Trophoblast cell (in vitro differentiated cells and primary cell): Measurements from ENCODE around the gene MRPS7.

Source experiments
- DNase-seq, 2 donors: peaks; one replicate each; pipeline ENCODE4 v3.0.0-alpha.2; 2016
- H2AFZ ChIP-seq: 2 replicates; pipeline ENCODE4 v1.6.1; 2013; ENCODE audit warnings: low read length, moderate library complexity, mild to moderate bottlenecking; ENCODE audit not compliant: insufficient read depth, poor library complexity
- H2AK5ac ChIP-seq: 2 replicates; pipeline ENCODE4 v1.6.1; 2013; ENCODE audit warnings: mild to moderate bottlenecking, low read length
- H2BK120ac ChIP-seq: 2 replicates; pipeline ENCODE4 v1.6.1; 2013; ENCODE audit warnings: low read length, mild to moderate bottlenecking, moderate library complexity; ENCODE audit not compliant: insufficient read depth, poor library complexity
- H2BK12ac ChIP-seq: 2 replicates; pipeline ENCODE4 v1.6.1; 2013; ENCODE audit warnings: mild to moderate bottlenecking, low read length, moderate library complexity
- H2BK5ac ChIP-seq: 2 replicates; pipeline ENCODE4 v1.6.1; 2013; ENCODE audit warnings: low read length, low read depth, moderate library complexity, mild to moderate bottlenecking; ENCODE audit not compliant: poor library complexity
- H3K14ac ChIP-seq: 2 replicates; pipeline ENCODE4 v1.6.1; 2013; ENCODE audit warnings: mild to moderate bottlenecking, low read length
- H3K18ac ChIP-seq: 2 replicates; pipeline ENCODE4 v1.6.1; 2013; ENCODE audit warnings: mild to moderate bottlenecking, low read length
- H3K23ac ChIP-seq: 2 replicates; pipeline ENCODE4 v1.6.1; 2013; ENCODE audit warnings: low read length
- H3K27ac ChIP-seq: 2 replicates; pipeline ENCODE4 v1.5.1; 2013; ENCODE audit warnings: low read depth, mild to moderate bottlenecking, inconsistent platforms, low read length, moderate library complexity
- H3K27me3 ChIP-seq: 2 replicates; pipeline ENCODE4 v1.6.1; 2013; ENCODE audit warnings: inconsistent platforms, mild to moderate bottlenecking, low read length, moderate library complexity; ENCODE audit not compliant: insufficient read depth
- H3K36me3 ChIP-seq, 2 experiments: 1 replicate in 1 of 2; 2 replicates in 1 of 2; pipeline ENCODE4 v1.6.1; 2013; ENCODE audit warnings: low read length in 2 of 2, mild to moderate bottlenecking in 2 of 2, moderate library complexity in 1 of 2; ENCODE audit not compliant: insufficient read depth in 2 of 2, control insufficient read depth in 1 of 2
- H3K4ac ChIP-seq: 2 replicates; pipeline ENCODE4 v1.6.1; 2013; ENCODE audit warnings: low read depth, mild to moderate bottlenecking, low read length, moderate library complexity
- H3K4me1 ChIP-seq, 2 experiments: 1 replicate in 1 of 2; 2 replicates in 1 of 2; pipeline ENCODE4 v1.6.1; 2013; ENCODE audit warnings: low read length in 2 of 2, mild to moderate bottlenecking in 2 of 2, moderate library complexity in 1 of 2; ENCODE audit not compliant: insufficient read depth in 2 of 2, control insufficient read depth in 1 of 2
- H3K4me2 ChIP-seq: 2 replicates; pipeline ENCODE4 v1.6.1; 2013; ENCODE audit warnings: inconsistent platforms, mild to moderate bottlenecking, low read length, moderate library complexity
- H3K4me3 ChIP-seq: 2 replicates; pipeline ENCODE4 v1.5.1; 2013; ENCODE audit warnings: mild to moderate bottlenecking, low read depth, low read length, inconsistent platforms
- H3K79me1 ChIP-seq: one replicate; pipeline ENCODE4 v1.6.1; 2013; ENCODE audit warnings: low read length
- H3K79me2 ChIP-seq: 2 replicates; pipeline ENCODE4 v1.6.1; 2013; ENCODE audit warnings: low read length, mild to moderate bottlenecking; ENCODE audit not compliant: control insufficient read depth, insufficient read depth, poor library complexity
- H3K9ac ChIP-seq: 2 replicates; pipeline ENCODE4 v1.6.1; 2013; ENCODE audit warnings: mild to moderate bottlenecking, low read length
- H3K9me3 ChIP-seq: 2 replicates; pipeline ENCODE4 v1.6.1; 2013; ENCODE audit warnings: low read depth, mild to moderate bottlenecking, control low read depth, inconsistent platforms, low read length; ENCODE audit not compliant: insufficient read depth
- H4K12ac ChIP-seq: 2 replicates; pipeline ENCODE4 v1.6.1; 2013; ENCODE audit warnings: low read depth, mild to moderate bottlenecking, low read length, moderate library complexity
- H4K8ac ChIP-seq: 2 replicates; pipeline ENCODE4 v1.6.1; 2013; ENCODE audit warnings: low read depth, mild to moderate bottlenecking, low read length, moderate library complexity
- H4K91ac ChIP-seq: one replicate; pipeline ENCODE4 v1.6.1; 2013; ENCODE audit warnings: low read depth, mild to moderate bottlenecking, low read length, moderate library complexity
- WGBS: extraction: QIAGEN DNeasy Blood & Tissue Kit; methylation state at CpG from one replicate; pipeline ENCODE4 v1.1.7; 2013; ENCODE audit warnings: missing lambda C conversion rate; ENCODE audit not compliant: insufficient read length, insufficient coverage; ENCODE audit errors: extremely low coverage; 5-methylcytosine and 5-hydroxymethylcytosine counted together

The MRPS7 gene

DNA sequence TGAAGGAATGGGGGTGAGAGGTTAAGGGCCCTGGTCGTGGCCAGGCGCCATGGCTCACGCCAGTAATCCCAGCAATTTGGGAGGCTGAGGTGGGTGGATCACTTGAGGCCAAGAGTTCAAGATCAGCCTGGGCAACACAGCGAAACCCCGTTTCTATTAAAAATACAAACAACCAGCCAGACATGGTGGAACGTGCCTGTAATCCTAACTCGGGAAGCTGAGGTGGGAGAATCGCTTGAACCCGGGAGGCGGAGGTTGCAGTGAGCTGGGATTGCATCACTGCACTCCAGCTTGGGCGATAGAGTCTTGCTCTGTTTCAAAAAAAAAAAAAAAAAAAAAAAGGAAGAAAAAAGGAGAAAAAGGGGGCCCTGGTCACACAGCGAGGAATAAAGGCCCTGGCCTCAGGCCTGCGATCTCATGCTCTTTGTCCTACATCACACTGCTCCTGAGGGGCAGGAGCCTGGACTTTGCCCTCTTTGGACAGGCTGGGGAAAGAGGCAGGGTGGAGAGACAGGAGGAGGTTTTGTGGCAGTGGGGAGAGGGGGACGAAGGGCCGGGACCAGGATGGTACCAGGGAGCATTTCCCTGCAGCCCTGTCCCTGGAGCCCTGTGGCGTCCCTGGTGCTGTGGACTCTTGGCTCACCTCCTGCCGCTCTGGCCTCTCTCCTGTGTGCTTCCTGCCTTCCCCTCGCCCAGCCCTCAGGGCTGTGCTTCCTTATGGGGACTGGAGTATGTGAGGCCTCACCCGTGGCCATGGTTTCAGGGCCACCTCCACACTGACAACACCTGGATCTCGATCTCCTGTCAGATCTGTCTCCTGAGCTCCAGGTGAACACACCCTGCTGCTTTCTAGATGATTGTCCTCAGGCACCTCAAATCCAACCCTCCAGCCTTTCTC is 47.3 kb downstream of the MRPS7 start:
- Histone ChIP-seq H3K79me1 (no peaks in the 10 kb centered on the region), H3K4me3 (no peak overlapping the region), H3K79me2 (no peaks in the 10 kb centered on the region), H3K27ac (no peak overlapping the region), H3K4me1 (peaks cover 6 to 10% of the 10 kb centered on the region in 2 experiments), H3K27me3 (no peaks in the 10 kb centered on the region), H2BK120ac (no peak overlapping the region), H3K18ac (no peak overlapping the region), H4K12ac (no peak overlapping the region), H4K91ac (no peak overlapping the region), H3K9me3 (no peaks in the 10 kb centered on the region), H3K36me3 (peaks cover 0 to 2% of the 10 kb centered on the region in 2 experiments), H2AK5ac (no peak overlapping the region), H3K9ac (no peak overlapping the region), H3K4me2 (no peak overlapping the region), H4K8ac (no peak overlapping the region), H2BK12ac (no peak overlapping the region), H3K14ac (no peak overlapping the region), H2BK5ac (no peak overlapping the region), H2AFZ (no peak overlapping the region), H3K23ac (no peak overlapping the region), H3K4ac (no peak overlapping the region)
- DNase-seq = peak; percentile 85 to 91
- WGBS = no CpG with 5 or more reads among the region's 20 CpGs

DNA sequence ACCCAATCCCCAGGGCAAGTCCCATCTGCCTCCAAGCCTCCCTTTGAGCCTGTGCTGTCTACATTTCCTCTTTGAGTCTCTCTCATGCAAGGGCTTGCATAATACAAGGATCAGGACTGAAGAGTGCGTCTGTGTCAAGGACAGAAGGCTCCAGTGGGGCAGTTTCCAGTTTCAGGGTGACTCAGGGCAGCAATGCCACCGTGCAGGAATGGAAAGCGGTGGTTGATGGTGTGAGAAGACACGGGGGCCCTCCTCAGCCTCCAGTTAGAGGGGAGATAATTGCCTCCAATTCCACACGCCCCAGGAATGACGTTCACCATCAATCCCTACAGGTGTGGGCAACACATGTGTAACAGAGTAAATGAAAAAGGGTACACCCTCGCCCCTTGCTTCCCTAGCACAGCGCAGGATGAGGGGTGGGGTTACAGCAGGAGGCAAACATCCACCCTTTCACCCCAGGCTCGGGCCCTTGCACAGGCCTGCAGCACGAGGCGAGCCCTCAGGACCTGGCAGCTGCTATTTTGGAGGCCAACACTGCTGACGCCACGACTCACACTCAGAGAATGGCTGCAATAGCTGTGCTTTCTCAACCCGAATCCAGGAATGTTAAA is 52.4 kb downstream of the MRPS7 start:
- Histone ChIP-seq H3K4me1 (peaks cover 6 to 8% of the 10 kb centered on the region in 2 experiments), H3K9ac (no peak overlapping the region), H3K4ac (no peak overlapping the region), H3K36me3 (peaks cover 13 to 18% of the 10 kb centered on the region in 2 experiments), H3K9me3 (peaks cover 4% of the 10 kb centered on the region), H3K27me3 (no peaks in the 10 kb centered on the region), H2AFZ (no peak overlapping the region), H3K18ac (no peak overlapping the region), H3K14ac (no peak overlapping the region), H3K4me3 (no peak overlapping the region), H2AK5ac (no peak overlapping the region), H3K23ac (no peak overlapping the region), H3K79me1 (no peaks in the 10 kb centered on the region), H4K12ac (peak overlapping the region; percentile 12), H3K79me2 (no peaks in the 10 kb centered on the region), H4K91ac (no peak overlapping the region), H3K4me2 (no peak overlapping the region), H2BK5ac (no peak overlapping the region), H2BK120ac (no peak overlapping the region), H4K8ac (no peak overlapping the region), H2BK12ac (no peak overlapping the region), H3K27ac (no peak overlapping the region)
- peak; percentile 69 to 87 for DNase-seq
- WGBS = no CpG with 5 or more reads among the region's 14 CpGs

GRCh38 chr17:75315541-75316243 is 54.0 kb downstream of the MRPS7 start:
- H3K4ac ChIP-seq = no peak overlapping the region
- H3K79me2 ChIP-seq = no peaks in the 10 kb centered on the region
- no peaks in the 10 kb centered on the region for H3K79me1 ChIP-seq
- no peak overlapping the region for H3K14ac ChIP-seq
- no peak overlapping the region for H4K8ac ChIP-seq
- no peak overlapping the region for H3K9ac ChIP-seq
- peaks cover 23 to 29% of the 10 kb centered on the region in 2 experiments for H3K36me3 ChIP-seq
- H3K4me2 ChIP-seq = no peak overlapping the region
- H4K12ac ChIP-seq = no peak overlapping the region
- no peak overlapping the region for H4K91ac ChIP-seq
- no peak overlapping the region for H3K4me3 ChIP-seq
- DNase-seq = peak; percentile 68 to 81
- no peak overlapping the region for H2BK5ac ChIP-seq
- H3K18ac ChIP-seq = no peak overlapping the region
- H3K9me3 ChIP-seq = peaks cover 4% of the 10 kb centered on the region
- H3K27ac ChIP-seq = no peak overlapping the region
- peaks cover 0 to 4% of the 10 kb centered on the region in 2 experiments for H3K4me1 ChIP-seq
- no peak overlapping the region for H2AK5ac ChIP-seq
- no peaks in the 10 kb centered on the region for H3K27me3 ChIP-seq
- no peak overlapping the region for H2BK12ac ChIP-seq
- H2AFZ ChIP-seq = no peak overlapping the region
- no peak overlapping the region for H3K23ac ChIP-seq
- no CpG with 5 or more reads among the region's 19 CpGs for WGBS
- no peak overlapping the region for H2BK120ac ChIP-seq
